ENCODE measurements around the gene PIP5K1C.

Gene PIP5K1C

GRCh38 chr19:3621689-3622088, 78.6 kb downstream of the PIP5K1C start:
- no peak for DNase-seq

- no peak for DNase-seq
Observed at GRCh38 chr19:3620817-3621547, 79.3 kb downstream of the PIP5K1C start.

GRCh38 chr19:3620145-3620816, 80.0 kb downstream of the PIP5K1C start:
- DNase-seq: no peak

- no peak for DNase-seq
Observed at GRCh38 chr19:3619631-3620012, 80.6 kb downstream of the PIP5K1C start.

GRCh38 chr19:3618811-3619630, 81.2 kb downstream of the PIP5K1C start:
- no peak for DNase-seq

GRCh38 chr19:3618144-3618810, 82.0 kb downstream of the PIP5K1C start:
- no peak for DNase-seq

GRCh38 chr19:3617463-3617862, 82.8 kb downstream of the PIP5K1C start:
- no peak for DNase-seq

GRCh38 chr19:3615524-3616135, 84.6 kb downstream of the PIP5K1C start:
- DNase-seq: no peak

- no peak for DNase-seq
Observed at GRCh38 chr19:3614858-3615505, 85.3 kb downstream of the PIP5K1C start.

- DNase-seq: no peak
Observed at GRCh38 chr19:3613818-3614661, 86.2 kb downstream of the PIP5K1C start.

GRCh38 chr19:3612901-3613741, 87.1 kb downstream of the PIP5K1C start:
- no peak for DNase-seq

- DNase-seq: no peak
Observed at GRCh38 chr19:3612330-3612729, 87.9 kb downstream of the PIP5K1C start.

- DNase-seq: no peak
Observed at GRCh38 chr19:3611841-3612240, 88.4 kb downstream of the PIP5K1C start.

GRCh38 chr19:3610745-3611717, 89.2 kb downstream of the PIP5K1C start:
- DNase-seq: no peak

- DNase-seq: no peak
Observed at GRCh38 chr19:3609779-3610719, 90.2 kb downstream of the PIP5K1C start.

GRCh38 chr19:3608750-3609322, 91.4 kb downstream of the PIP5K1C start:
- no peak for DNase-seq

- DNase-seq: no peak
Observed at GRCh38 chr19:3608079-3608641, 92.1 kb downstream of the PIP5K1C start.
